B cell (primary cell): Measurements from ENCODE around the gene SLC6A6. TPM values are rescaled to one million over a fixed set of nuclear protein-coding genes. Genes with fewer than 3 reads are reported as not detected.

ENCODE experiments used
- ATAC-seq: fragments of 200-7000 bp; cut with Tn5 transposase; one replicate; pipeline ENCODE4 v1.10.0; 2021; ENCODE audit warnings: low read depth, mild to moderate bottlenecking, moderate number of reproducible peaks, moderate library complexity
- CTCF ChIA-PET: fragments of 350-600 bp; sonication (Branson Sonifier 250); formaldehyde crosslinking; loops from one replicate; lab custom pipeline; 2021; ENCODE audit warnings: antibody characterized with exemption, inconsistent platforms; lab: Charles Lee
- POLR2A ChIA-PET: fragments of 350-600 bp; sonication (Branson Sonifier 250); formaldehyde crosslinking; loops from one replicate; lab custom pipeline; 2021; ENCODE audit warnings: antibody characterized with exemption; lab: Charles Lee
- DNase-seq: peaks from one replicate; pipeline ENCODE4 v3.0.0; 2013
- H2AFZ ChIP-seq: 2 replicates; pipeline ENCODE4 v1.6.1; 2012; ENCODE audit warnings: mild to moderate bottlenecking, low read depth, low read length; ENCODE audit not compliant: insufficient read depth, poor library complexity, severe bottlenecking
- H3K27ac ChIP-seq, 2 donors: 1 replicate in 1 of 2; 2 replicates in 1 of 2; pipeline ENCODE4 v1.5.1; 2012 to 2013; ENCODE audit warnings: low read length in 2 of 2, mild to moderate bottlenecking in 2 of 2, moderate library complexity in 1 of 2
- H3K27me3 ChIP-seq, 4 experiments: fragments of 200-600 bp in 1 of 4; sonication (generic) in 1 of 4; replicated peaks in 1 of 4; 1 replicate in 2 of 4; 2 replicates in 2 of 4; pipeline versions ENCODE4 v1.6.1 to v1.7.0; 2013 to 2016; ENCODE audit warnings: low read length in 3 of 4, mild to moderate bottlenecking in 2 of 4, mixed read lengths in 1 of 4, moderate library complexity in 1 of 4; ENCODE audit not compliant: insufficient read depth in 4 of 4, control insufficient read depth in 3 of 4; ENCODE audit errors: control extremely low read depth in 1 of 4
- H3K36me3 ChIP-seq, 2 experiments: replicated peaks in 1 of 2; 1 replicate in 1 of 2; 2 replicates in 1 of 2; pipeline versions ENCODE4 v1.6.1 to v1.7.1; 2013; ENCODE audit warnings: low read length in 1 of 2; ENCODE audit not compliant: insufficient read depth in 2 of 2, control insufficient read depth in 1 of 2; ENCODE audit errors: control extremely low read depth in 1 of 2, extremely low read depth in 1 of 2
- H3K4me1 ChIP-seq, 2 donors: fragments of 200-600 bp in 1 of 2; sonication (generic) in 1 of 2; 1 replicate in 1 of 2; 2 replicates in 1 of 2; pipeline versions ENCODE4 v1.5.1 to v1.6.1; 2013 to 2017; ENCODE audit warnings: low read length in 2 of 2; ENCODE audit not compliant: control insufficient read depth in 2 of 2, insufficient read depth in 2 of 2
- H3K4me2 ChIP-seq: replicated peaks from 2 replicates; pipeline ENCODE3; 2012; ENCODE audit warnings: mild to moderate bottlenecking, low read depth, low read length; ENCODE audit not compliant: poor library complexity, severe bottlenecking
- H3K4me3 ChIP-seq, 5 experiments: fragments of 200-600 bp in 1 of 5; sonication (generic) in 1 of 5; 1 replicate in 3 of 5; 2 replicates in 2 of 5; pipeline versions ENCODE4 v1.5.1 to v1.7.0; 2011 to 2016; ENCODE audit warnings: low read length in 4 of 5, mild to moderate bottlenecking in 4 of 5, low read depth in 2 of 5, control low read depth in 1 of 5, moderate library complexity in 1 of 5; ENCODE audit not compliant: insufficient read depth in 1 of 5; ENCODE audit errors: control extremely low read depth in 1 of 5, extremely low read depth in 1 of 5
- H3K79me2 ChIP-seq: fragments of 200-600 bp; sonication (generic); one replicate; pipeline ENCODE4 v1.6.0; 2016; ENCODE audit warnings: low read length; ENCODE audit not compliant: control insufficient read depth, insufficient read depth
- H3K9ac ChIP-seq: fragments of 200-600 bp; sonication (generic); 2 replicates; pipeline ENCODE4 v1.6.1; 2017; ENCODE audit warnings: mild to moderate bottlenecking, low read length, moderate library complexity
- H3K9me3 ChIP-seq, 3 donors: one replicate each; pipeline versions ENCODE4 v1.6.1 to v1.7.1; 2013; ENCODE audit warnings: low read length in 2 of 3; ENCODE audit not compliant: control insufficient read depth in 2 of 3, insufficient read depth in 1 of 3; ENCODE audit errors: control extremely low read depth in 1 of 3
- H4K20me1 ChIP-seq: 2 replicates; pipeline ENCODE4 v1.6.0; 2012; ENCODE audit warnings: mild to moderate bottlenecking, low read length; ENCODE audit not compliant: insufficient read depth, control insufficient read depth, poor library complexity, severe bottlenecking
- H3K27ac Mint-ChIP-seq: one replicate; pipeline ENCODE4 v1.8.0; 2021; ENCODE audit warnings: mixed read lengths
- H3K27me3 Mint-ChIP-seq: one replicate; pipeline ENCODE4 v1.8.0; 2021; ENCODE audit warnings: mixed read lengths
- H3K4me1 Mint-ChIP-seq: one replicate; pipeline ENCODE4 v1.8.0; 2021; ENCODE audit warnings: mixed read lengths
- H3K4me3 Mint-ChIP-seq: one replicate; pipeline ENCODE4 v1.8.0; 2021; ENCODE audit warnings: mixed read lengths
- H3K9me3 Mint-ChIP-seq: one replicate; pipeline ENCODE4 v1.8.0; 2022; ENCODE audit warnings: mixed read lengths; ENCODE audit not compliant: insufficient read depth
- EZH2 ChIP-seq: IDR thresholded peaks from 2 replicates; pipeline ENCODE4 v1.6.1; 2012; ENCODE audit warnings: borderline replicate concordance, low read depth, mild to moderate bottlenecking, moderate library complexity, low read length; ENCODE audit not compliant: insufficient read depth, poor library complexity, severe bottlenecking
- WGBS: methylation state at CpG from one replicate; pipeline ENCODE4 v1.1.5; 2013; ENCODE audit warnings: missing lambda C conversion rate; ENCODE audit not compliant: insufficient coverage; 5-methylcytosine and 5-hydroxymethylcytosine counted together
- intact Hi-C: fragments of 100-400 bp; cut with micrococcal nuclease; formaldehyde crosslinking; loops from one replicate; pipeline ENCODE4 v1.10.0; 2022
- polyA plus RNA-seq: library from polyadenylated mRNA; depleted of rRNA; stranded (reverse); fragments of >200 nt; gene quantifications from 2 replicates; pipeline ENCODE4 v1.2.3, GENCODE V29; 2012
- total RNA-seq, 2 donors: library from RNA; stranded (reverse); fragments of 120-200 nt in 1 of 2; gene quantifications; 1 replicate in 1 of 2; 2 replicates in 1 of 2; pipeline versions ENCODE4 v1.2.3 to v1.2.4, GENCODE V29; 2013 to 2022
- TF ChIP-seq, protein P1 (sequence below): fragments of 200-600 bp; IDR thresholded peaks from one replicate; pipeline ENCODE4 v1.8.0; 2022; ENCODE audit warnings: antibody characterized with exemption, mild to moderate bottlenecking

SLC6A6 gene
- total and polyA plus RNA-seq, 2 donors (not counting 1 experiment from before 2014, with no cell fraction given) = 34.2 to 48.7 TPM

DNA sequence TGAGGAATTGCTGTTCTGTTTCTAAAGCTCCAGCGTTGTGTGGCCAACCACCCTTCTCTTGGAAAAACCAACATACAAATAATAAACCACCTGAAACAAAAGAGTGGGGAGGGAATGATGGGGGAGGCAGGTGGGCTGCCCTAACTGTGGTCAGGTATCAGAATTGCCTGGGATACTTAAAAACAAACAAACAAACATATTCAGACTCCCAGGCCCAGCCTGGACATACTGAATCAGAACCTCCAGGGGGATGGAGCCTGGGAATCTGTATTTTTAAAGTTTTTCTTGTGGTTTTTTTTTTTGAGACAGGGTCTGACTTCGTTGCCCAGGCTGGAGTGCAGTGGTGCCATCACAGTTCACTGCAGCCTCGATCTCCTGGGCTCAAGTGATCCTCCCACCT is 4.4 kb downstream of the SLC6A6 start:
- peaks cover 38 to 52% of the 10 kb centered on the region in 2 donors for H3K4me1 ChIP-seq
- Mint-ChIP-seq H3K27me3 (no peaks in the 10 kb centered on the region), H3K27ac (no peak overlapping the region), H3K4me3 (peak overlapping the region; percentile 24), H3K9me3 (no peaks in the 10 kb centered on the region), H3K4me1 (peaks cover 62% of the 10 kb centered on the region)
- POLR2A ChIA-PET = interaction anchor here (0.7 to 1.9 kb wide), 2 partner anchors 18 to 25 kb away, joined by 3 to 6 read pairs; no protein-coding TSS in a partner anchor
- peaks cover 69% of the 10 kb centered on the region for H4K20me1 ChIP-seq
- peaks cover 4 to 21% of the 10 kb centered on the region in 2 experiments for H3K36me3 ChIP-seq
- intact Hi-C loops = loop anchor here (10.0 kb wide), 1 partner anchor 512 kb away; no protein-coding TSS in a partner anchor
- H3K4me2 ChIP-seq = peak overlapping the region; percentile 36
- WGBS = 83% methylated on average over 2 of the region's 3 CpGs
- no peaks in the 10 kb centered on the region for H3K27me3 ChIP-seq
- no peak overlapping the region for H2AFZ ChIP-seq
- CTCF ChIA-PET = interaction anchor here (0.8 kb wide), 1 partner anchor 22 kb away, joined by 3 read pairs; no protein-coding TSS in a partner anchor
- TF ChIP-seq, protein P1, sequence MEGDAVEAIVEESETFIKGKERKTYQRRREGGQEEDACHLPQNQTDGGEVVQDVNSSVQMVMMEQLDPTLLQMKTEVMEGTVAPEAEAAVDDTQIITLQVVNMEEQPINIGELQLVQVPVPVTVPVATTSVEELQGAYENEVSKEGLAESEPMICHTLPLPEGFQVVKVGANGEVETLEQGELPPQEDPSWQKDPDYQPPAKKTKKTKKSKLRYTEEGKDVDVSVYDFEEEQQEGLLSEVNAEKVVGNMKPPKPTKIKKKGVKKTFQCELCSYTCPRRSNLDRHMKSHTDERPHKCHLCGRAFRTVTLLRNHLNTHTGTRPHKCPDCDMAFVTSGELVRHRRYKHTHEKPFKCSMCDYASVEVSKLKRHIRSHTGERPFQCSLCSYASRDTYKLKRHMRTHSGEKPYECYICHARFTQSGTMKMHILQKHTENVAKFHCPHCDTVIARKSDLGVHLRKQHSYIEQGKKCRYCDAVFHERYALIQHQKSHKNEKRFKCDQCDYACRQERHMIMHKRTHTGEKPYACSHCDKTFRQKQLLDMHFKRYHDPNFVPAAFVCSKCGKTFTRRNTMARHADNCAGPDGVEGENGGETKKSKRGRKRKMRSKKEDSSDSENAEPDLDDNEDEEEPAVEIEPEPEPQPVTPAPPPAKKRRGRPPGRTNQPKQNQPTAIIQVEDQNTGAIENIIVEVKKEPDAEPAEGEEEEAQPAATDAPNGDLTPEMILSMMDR = no peak
- no peak for TF ChIP-seq EZH2
- DNase-seq (no peak), ATAC-seq (no peak)
- H3K9ac ChIP-seq = no peak overlapping the region
- peak overlapping the region in 1 of 2 donors; percentile 16 for H3K27ac ChIP-seq
- H3K79me2 ChIP-seq = peaks cover 86% of the 10 kb centered on the region
- H3K9me3 ChIP-seq = no peaks in the 10 kb centered on the region
- H3K4me3 ChIP-seq = no peak overlapping the region

GRCh38 chr3:14407203-14407602 is 4.8 kb downstream of the SLC6A6 start:
- 43% methylated on average over 1 of the region's 5 CpGs for WGBS
- no peak overlapping the region for H3K9ac ChIP-seq

More at GRCh38 chr3:14407203-14407602, 4.8 kb downstream of the SLC6A6 start:
- peaks cover 58% of the 10 kb centered on the region for H3K4me1 Mint-ChIP-seq
- no peak overlapping the region for H2AFZ ChIP-seq
- H3K27me3 Mint-ChIP-seq = no peaks in the 10 kb centered on the region
- peaks cover 4 to 21% of the 10 kb centered on the region in 2 experiments for H3K36me3 ChIP-seq
- H3K4me1 ChIP-seq = peaks cover 35 to 49% of the 10 kb centered on the region in 2 donors
- peaks cover 89% of the 10 kb centered on the region for H3K79me2 ChIP-seq
- H3K27me3 ChIP-seq = no peaks in the 10 kb centered on the region
- DNase-seq (no peak), ATAC-seq (no peak)
- no peak overlapping the region for H3K4me3 ChIP-seq
- ChIA-PET POLR2A (interaction anchor here (0.7 to 1.9 kb wide), 2 partner anchors 17 to 25 kb away, joined by 3 to 6 read pairs; no protein-coding TSS in a partner anchor), CTCF (interaction anchor here (0.8 kb wide), 1 partner anchor 22 kb away, joined by 3 read pairs; no protein-coding TSS in a partner anchor)
- H3K4me2 ChIP-seq = peak overlapping the region; percentile 36
- no peaks in the 10 kb centered on the region for H3K9me3 Mint-ChIP-seq
- no peaks in the 10 kb centered on the region for H3K9me3 ChIP-seq
- H4K20me1 ChIP-seq = peaks cover 69% of the 10 kb centered on the region
- TF ChIP-seq EZH2 = no peak
- TF ChIP-seq, protein P1 = no peak
- H3K4me3 Mint-ChIP-seq = no peak overlapping the region
- H3K27ac ChIP-seq = no peak overlapping the region
- H3K27ac Mint-ChIP-seq = peak overlapping the region; percentile 65
- intact Hi-C loops = loop anchor here (10.0 kb wide), 1 partner anchor 512 kb away; no protein-coding TSS in a partner anchor
